22Rv1 (cell line): Measurements from ENCODE around the gene CDK14.

Experiments
- H3K27ac ChIP-seq: fragments of 450-650 bp; 2 replicates; pipeline ENCODE4 v1.5.1; 2017
- CTCF ChIP-seq: fragments of 450-650 bp; IDR thresholded peaks from 2 replicates; pipeline ENCODE4 v1.5.1; 2017; ENCODE audit warnings: mild to moderate bottlenecking
- ZFX ChIP-seq: fragments of 450-650 bp; IDR thresholded peaks from 2 replicates; pipeline ENCODE4 v1.6.1; 2017; ENCODE audit warnings: antibody characterized with exemption, borderline replicate concordance

Gene CDK14

GRCh38 chr7:91140286-91140685 lies 544.2 kb downstream of the CDK14 start:
- no peak for TF ChIP-seq ZFX
- H3K27ac ChIP-seq, result no peak overlapping the region

GRCh38 chr7:91140982-91141381 lies 544.9 kb downstream of the CDK14 start:
- TF ChIP-seq CTCF, result no peak
- no peak for TF ChIP-seq ZFX
- H3K27ac ChIP-seq, result no peak overlapping the region

GRCh38 chr7:91142743-91143142 lies 546.6 kb downstream of the CDK14 start:
- H3K27ac ChIP-seq, result no peak overlapping the region
- TF ChIP-seq CTCF, result no peak
- TF ChIP-seq ZFX, result no peak

- no peak overlapping the region for H3K27ac ChIP-seq
- TF ChIP-seq CTCF (no peak), ZFX (no peak)
Measured at GRCh38 chr7:91149341-91150246, 553.5 kb downstream of the CDK14 start.

GRCh38 chr7:91151916-91152315 lies 555.8 kb downstream of the CDK14 start:
- H3K27ac ChIP-seq, result no peak overlapping the region
- TF ChIP-seq ZFX (no peak), CTCF (no peak)

GRCh38 chr7:91156316-91157185 lies 560.4 kb downstream of the CDK14 start:
- no peak overlapping the region for H3K27ac ChIP-seq
- TF ChIP-seq ZFX, result no peak

- no peak overlapping the region for H3K27ac ChIP-seq
Measured at GRCh38 chr7:91157579-91158320, 561.6 kb downstream of the CDK14 start.

More at GRCh38 chr7:91157579-91158320, 561.6 kb downstream of the CDK14 start:
- TF ChIP-seq ZFX, result no peak
- TF ChIP-seq CTCF, result no peak
